ENCODE results near the gene RIT1.

The RIT1 gene

DNA sequence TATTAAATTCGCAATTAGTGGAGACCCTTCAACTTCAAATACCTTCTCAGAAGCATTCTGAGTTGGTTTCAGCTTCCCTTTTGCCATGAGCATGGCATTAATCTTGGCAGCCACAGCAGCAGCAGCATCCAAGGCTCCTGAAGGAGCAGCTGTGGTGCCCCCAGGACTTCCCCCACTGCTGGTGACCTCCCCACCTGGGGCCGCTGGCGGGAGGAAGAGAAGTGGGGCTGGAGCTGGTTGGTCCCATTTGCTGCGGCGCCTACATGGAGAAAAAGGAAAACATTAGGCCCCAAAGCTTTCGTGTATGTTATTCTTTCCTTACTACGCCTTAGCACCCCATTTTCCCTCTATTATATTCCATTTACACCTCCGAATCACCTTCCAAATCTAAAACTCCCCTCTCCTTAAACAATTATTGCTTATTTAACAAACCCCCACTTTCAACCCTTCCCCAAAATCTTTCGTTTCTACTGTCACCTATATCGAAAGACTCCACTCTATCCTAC is 22.5 kb upstream of the RIT1 start:
- Histone ChIP-seq H4K20me1 (ENCODE audit: control insufficient read depth, insufficient read depth, low read depth, low read length) (peaks cover 17% of the 10 kb centered on the region), H3K27ac (ENCODE audit: low read depth, low read length) (peak overlapping the region; percentile 58), H3K4me2 (ENCODE audit: low read length) (peak overlapping the region; percentile 83), H3K36me3 (ENCODE audit: control insufficient read depth, low read length) (peaks cover 54% of the 10 kb centered on the region), H3K9me3 (ENCODE audit: control insufficient read depth, insufficient read depth, low read length) (no peaks in the 10 kb centered on the region), H3K4me3 (ENCODE audit: low read length) (peak overlapping the region; percentile 83), H3K4me1 (ENCODE audit: control insufficient read depth, low read length) (peaks cover 45% of the 10 kb centered on the region), H3K27me3 (ENCODE audit: control insufficient read depth, low read length) (no peaks in the 10 kb centered on the region), H3K9me2 (replicated peaks; ENCODE audit: control insufficient read depth, low read length) (no peaks in the 10 kb centered on the region), H3F3A (ENCODE audit: control insufficient read depth, insufficient read depth) (peaks cover 11% of the 10 kb centered on the region), H3K79me2 (ENCODE audit: control insufficient read depth, low read length) (peaks cover 59% of the 10 kb centered on the region)
- TF ChIP-seq EZH2phosphoT487 (IDR thresholded peaks at IDR 0.05; ENCODE audit: borderline replicate concordance, low read length) (no peak), CTCF (IDR thresholded peaks at IDR 0.05; ENCODE audit: low read depth, low read length, poor library complexity, severe bottlenecking) (no peak)

GRCh38 chr1:155932487-155932886 is 21.3 kb upstream of the RIT1 start:
- TF ChIP-seq CTCF (IDR thresholded peaks at IDR 0.05; ENCODE audit: low read depth, low read length, poor library complexity, severe bottlenecking) (no peak), EZH2phosphoT487 (IDR thresholded peaks at IDR 0.05; ENCODE audit: borderline replicate concordance, low read length) (no peak)
- H3K36me3 ChIP-seq (ENCODE audit: control insufficient read depth, low read length) = peaks cover 65% of the 10 kb centered on the region
- peaks cover 65% of the 10 kb centered on the region for H3K79me2 ChIP-seq (ENCODE audit: control insufficient read depth, low read length)
- peak overlapping the region; percentile 83 for H3K4me3 ChIP-seq (ENCODE audit: low read length)
- H3K9me2 ChIP-seq (replicated peaks; ENCODE audit: control insufficient read depth, low read length) = no peaks in the 10 kb centered on the region
- H3K9me3 ChIP-seq (ENCODE audit: control insufficient read depth, insufficient read depth, low read length) = no peaks in the 10 kb centered on the region
- H3F3A ChIP-seq (ENCODE audit: control insufficient read depth, insufficient read depth) = peaks cover 11% of the 10 kb centered on the region
- no peak overlapping the region for H3K27ac ChIP-seq (ENCODE audit: low read depth, low read length)
- H4K20me1 ChIP-seq (ENCODE audit: control insufficient read depth, insufficient read depth, low read depth, low read length) = peaks cover 17% of the 10 kb centered on the region
- H3K27me3 ChIP-seq (ENCODE audit: control insufficient read depth, low read length) = no peaks in the 10 kb centered on the region
- peaks cover 41% of the 10 kb centered on the region for H3K4me1 ChIP-seq (ENCODE audit: control insufficient read depth, low read length)
- H3K4me2 ChIP-seq (ENCODE audit: low read length) = peak overlapping the region; percentile 83

DNA sequence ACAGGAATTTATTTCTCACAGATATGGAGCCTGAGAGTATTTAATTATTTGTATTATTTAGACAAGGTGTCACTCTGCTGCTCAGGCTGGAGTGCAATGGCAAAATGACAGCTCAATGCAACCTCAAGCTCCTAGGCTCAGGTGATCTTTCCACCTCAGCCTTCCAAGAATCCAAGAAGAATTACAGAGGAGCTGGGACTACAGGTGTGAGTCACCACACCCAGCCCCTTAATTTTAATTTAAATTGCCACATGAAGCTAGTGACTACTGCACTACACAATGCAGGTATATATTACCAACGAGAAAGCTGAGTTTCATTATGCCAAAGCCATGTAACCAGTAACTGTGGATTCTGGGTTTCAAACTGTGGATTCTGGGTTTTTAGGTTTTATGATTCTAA is 20.9 kb upstream of the RIT1 start:
- H3K9me3 ChIP-seq (ENCODE audit: control insufficient read depth, insufficient read depth, low read length) = no peaks in the 10 kb centered on the region
- H3K4me3 ChIP-seq (ENCODE audit: low read length) = peak overlapping the region; percentile 83
- H4K20me1 ChIP-seq (ENCODE audit: control insufficient read depth, insufficient read depth, low read depth, low read length) = peaks cover 17% of the 10 kb centered on the region
- H3K4me2 ChIP-seq (ENCODE audit: low read length) = peak overlapping the region; percentile 83
- no peaks in the 10 kb centered on the region for H3K27me3 ChIP-seq (ENCODE audit: control insufficient read depth, low read length)
- peaks cover 69% of the 10 kb centered on the region for H3K36me3 ChIP-seq (ENCODE audit: control insufficient read depth, low read length)
- peaks cover 41% of the 10 kb centered on the region for H3K4me1 ChIP-seq (ENCODE audit: control insufficient read depth, low read length)
- TF ChIP-seq CTCF (IDR thresholded peaks at IDR 0.05; ENCODE audit: low read depth, low read length, poor library complexity, severe bottlenecking) = no peak
- TF ChIP-seq EZH2phosphoT487 (IDR thresholded peaks at IDR 0.05; ENCODE audit: borderline replicate concordance, low read length) = no peak
- H3K79me2 ChIP-seq (ENCODE audit: control insufficient read depth, low read length) = peaks cover 69% of the 10 kb centered on the region
- H3K9me2 ChIP-seq (replicated peaks; ENCODE audit: control insufficient read depth, low read length) = no peaks in the 10 kb centered on the region
- peaks cover 11% of the 10 kb centered on the region for H3F3A ChIP-seq (ENCODE audit: control insufficient read depth, insufficient read depth)
- H3K27ac ChIP-seq (ENCODE audit: low read depth, low read length) = no peak overlapping the region

Data from DOHH2 (cell line).